Glomerular visceral epithelial cell (primary cell): ENCODE results near the gene LMBR1.
"Not testable (repeated sequence)": the region's sequence is repeated elsewhere in the genome, so short reads cannot be mapped to it uniquely, and the experiment has no call there.

Experiments
- DNase-seq: peaks from one replicate; pipeline ENCODE4 v3.0.0-alpha.2; 2016; ENCODE audit errors: extremely low spot score

LMBR1 gene

GRCh38 chr7:156892821-156893706 lies at the start of gene LMBR1:
TSS of gene LMBR1 (minus strand) at chr7:156893183. CDS start at chr7:156892993, 190 bp downstream.
- peak; percentile 96 for DNase-seq

- no peak for DNase-seq
Measured at GRCh38 chr7:156942708-156943090, 49.7 kb upstream of the LMBR1 start.

- no peak for DNase-seq
Measured at GRCh38 chr7:156941393-156942182, 48.6 kb upstream of the LMBR1 start.

GRCh38 chr7:156940421-156941122 lies 47.6 kb upstream of the LMBR1 start:
- no peak for DNase-seq

GRCh38 chr7:156936766-156937165 lies 43.8 kb upstream of the LMBR1 start:
- not testable (repeated sequence) for DNase-seq

GRCh38 chr7:156935250-156935649 lies 42.3 kb upstream of the LMBR1 start:
- no peak for DNase-seq

- no peak for DNase-seq
Measured at GRCh38 chr7:156932006-156932405, 39.0 kb upstream of the LMBR1 start.

- DNase-seq = no peak
Measured at GRCh38 chr7:156929789-156930539, 37.0 kb upstream of the LMBR1 start.

GRCh38 chr7:156928406-156928747 lies 35.4 kb upstream of the LMBR1 start:
- DNase-seq = no peak

GRCh38 chr7:156927571-156928405 lies 34.8 kb upstream of the LMBR1 start:
- no peak for DNase-seq

GRCh38 chr7:156925821-156926220 lies 32.8 kb upstream of the LMBR1 start:
- DNase-seq = not testable (repeated sequence)

GRCh38 chr7:156922304-156922703 lies 29.3 kb upstream of the LMBR1 start:
- not testable (repeated sequence) for DNase-seq

- DNase-seq = not testable (repeated sequence)
Measured at GRCh38 chr7:156920487-156921373, 27.7 kb upstream of the LMBR1 start.

GRCh38 chr7:156920076-156920475 lies 27.1 kb upstream of the LMBR1 start:
- no peak for DNase-seq

- DNase-seq = no peak
Measured at GRCh38 chr7:156919132-156919713, 26.2 kb upstream of the LMBR1 start.

GRCh38 chr7:156918635-156919034 lies 25.7 kb upstream of the LMBR1 start:
- DNase-seq = no peak

- not testable (repeated sequence) for DNase-seq
Measured at GRCh38 chr7:156909574-156910252, 16.7 kb upstream of the LMBR1 start.

GRCh38 chr7:156907656-156908055 lies 14.7 kb upstream of the LMBR1 start:
- DNase-seq = no peak
